ENCODE measurements around the gene ANO8.

- no peak for TF ChIP-seq POLR2A (IDR thresholded peaks at IDR 0.05)
- TF ChIP-seq CTCF (IDR thresholded peaks at IDR 0.05) = no peak
Observed at GRCh38 chr19:17347877-17348276, 13.2 kb upstream of the ANO8 start.
